Measurements from ENCODE around the gene ADAM10.

The ADAM10 gene

GRCh38 chr15:58726867-58727266 lies 22.6 kb downstream of the ADAM10 start:
- Histone ChIP-seq H3K9me3 (ENCODE audit: low read length) (no peaks in the 10 kb centered on the region), H2AFZ (ENCODE audit: low read length) (no peak overlapping the region), H3K4me2 (ENCODE audit: low read length) (peak overlapping the region; percentile 62)

GRCh38 chr15:58724466-58724865 lies 25.0 kb downstream of the ADAM10 start:
- H3K27me3 ChIP-seq (ENCODE audit: insufficient read depth, low read length): no peaks in the 10 kb centered on the region
- H3K79me2 ChIP-seq (ENCODE audit: insufficient read depth, low read length): peaks cover 90% of the 10 kb centered on the region
- peak overlapping the region; percentile 88 for H3K27ac ChIP-seq (ENCODE audit: low read depth, low read length, poor library complexity, severe bottlenecking)
- peak overlapping the region; percentile 13 for H3K4me3 ChIP-seq (ENCODE audit: low read depth, low read length, poor library complexity, severe bottlenecking)
- H2AFZ ChIP-seq (ENCODE audit: low read length): no peak overlapping the region
- no peaks in the 10 kb centered on the region for H3K9me2 ChIP-seq (ENCODE audit: low read depth, low read length)
- no peak for TF ChIP-seq CTCF (IDR thresholded peaks at IDR 0.05; ENCODE audit: low read length)
- no peak for TF ChIP-seq EZH2 (IDR thresholded peaks at IDR 0.05; ENCODE audit: borderline replicate concordance, low read length)
- no peaks in the 10 kb centered on the region for H3K9me3 ChIP-seq (ENCODE audit: low read length)
- no peaks in the 10 kb centered on the region for H4K20me1 ChIP-seq (ENCODE audit: insufficient read depth, low read length)
- H3K4me1 ChIP-seq (ENCODE audit: insufficient read depth, low read length, severe bottlenecking): peaks cover 43% of the 10 kb centered on the region
- no peaks in the 10 kb centered on the region for H3F3A ChIP-seq (ENCODE audit: insufficient read depth, low read length)
- H3K9ac ChIP-seq (ENCODE audit: low read length): peak overlapping the region; percentile 30; the same call in 1 of the 2 replicates
- peak overlapping the region; percentile 49 for H3K4me2 ChIP-seq (ENCODE audit: low read length)
- H3K36me3 ChIP-seq (ENCODE audit: insufficient read depth, low read length): peaks cover 12% of the 10 kb centered on the region

More at GRCh38 chr15:58726867-58727266, 22.6 kb downstream of the ADAM10 start:
- H3K9ac ChIP-seq (ENCODE audit: low read length): peak overlapping the region; percentile 33; the same call in 1 of the 2 replicates
- TF ChIP-seq EZH2 (IDR thresholded peaks at IDR 0.05; ENCODE audit: borderline replicate concordance, low read length) (no peak), CTCF (IDR thresholded peaks at IDR 0.05; ENCODE audit: low read length) (no peak)
- peak overlapping the region; percentile 33 for H3K4me3 ChIP-seq (ENCODE audit: low read depth, low read length, poor library complexity, severe bottlenecking)
- H3K79me2 ChIP-seq (ENCODE audit: insufficient read depth, low read length): peaks cover 92% of the 10 kb centered on the region
- peak overlapping the region; percentile 88 for H3K27ac ChIP-seq (ENCODE audit: low read depth, low read length, poor library complexity, severe bottlenecking)
- H3K9me2 ChIP-seq (ENCODE audit: low read depth, low read length): no peaks in the 10 kb centered on the region
- H3K36me3 ChIP-seq (ENCODE audit: insufficient read depth, low read length): peaks cover 13% of the 10 kb centered on the region
- H3K27me3 ChIP-seq (ENCODE audit: insufficient read depth, low read length): no peaks in the 10 kb centered on the region
- no peaks in the 10 kb centered on the region for H4K20me1 ChIP-seq (ENCODE audit: insufficient read depth, low read length)
- H3K4me1 ChIP-seq (ENCODE audit: insufficient read depth, low read length, severe bottlenecking): peaks cover 67% of the 10 kb centered on the region
- H3F3A ChIP-seq (ENCODE audit: insufficient read depth, low read length): 0 out of 2 replicates have a peak, but pooled peaks cover 5% of the 10 kb centered on the region

- Histone ChIP-seq H2AFZ (ENCODE audit: low read length) (no peak overlapping the region), H3K9me2 (ENCODE audit: low read depth, low read length) (no peaks in the 10 kb centered on the region), H4K20me1 (ENCODE audit: insufficient read depth, low read length) (no peaks in the 10 kb centered on the region), H3K9me3 (ENCODE audit: low read length) (no peaks in the 10 kb centered on the region), H3K27ac (ENCODE audit: low read depth, low read length, poor library complexity, severe bottlenecking) (no peak overlapping the region), H3F3A (ENCODE audit: insufficient read depth, low read length) (no peaks in the 10 kb centered on the region; the same call in 1 of the 2 replicates), H3K4me1 (ENCODE audit: insufficient read depth, low read length, severe bottlenecking) (peaks cover 16% of the 10 kb centered on the region), H3K27me3 (ENCODE audit: insufficient read depth, low read length) (no peaks in the 10 kb centered on the region), H3K4me3 (ENCODE audit: low read depth, low read length, poor library complexity, severe bottlenecking) (no peak overlapping the region), H3K9ac (ENCODE audit: low read length) (no peak overlapping the region), H3K4me2 (ENCODE audit: low read length) (no peak overlapping the region), H3K36me3 (ENCODE audit: insufficient read depth, low read length) (peaks cover 46% of the 10 kb centered on the region), H3K79me2 (ENCODE audit: insufficient read depth, low read length) (peaks cover 41% of the 10 kb centered on the region)
- no peak for TF ChIP-seq CTCF (IDR thresholded peaks at IDR 0.05; ENCODE audit: low read length)
- TF ChIP-seq EZH2 (IDR thresholded peaks at IDR 0.05; ENCODE audit: borderline replicate concordance, low read length): no peak
Observed at GRCh38 chr15:58717357-58717756, 32.1 kb downstream of the ADAM10 start.

Measured in OCI-LY1 (cell line).